HUES6 (cell line): ENCODE measurements around the gene APOOL.

Source experiments
- H3K27ac ChIP-seq: 2 replicates; pipeline ENCODE4 v1.7.0; 2013; ENCODE audit warnings: low read depth, mild to moderate bottlenecking, low read length, inconsistent platforms
- H3K27me3 ChIP-seq: 2 replicates; pipeline ENCODE4 v1.6.1; 2013; ENCODE audit warnings: low read length; ENCODE audit not compliant: control insufficient read depth, insufficient read depth
- H3K36me3 ChIP-seq: 2 replicates; pipeline ENCODE4 v1.6.1; 2013; ENCODE audit warnings: low read length; ENCODE audit not compliant: control insufficient read depth, insufficient read depth
- H3K4me1 ChIP-seq: 2 replicates; pipeline ENCODE4 v1.6.1; 2013; ENCODE audit warnings: low read length; ENCODE audit not compliant: control insufficient read depth, insufficient read depth
- H3K4me3 ChIP-seq: 2 replicates; pipeline ENCODE4 v1.5.1; 2013; ENCODE audit warnings: low read depth, low read length
- H3K9ac ChIP-seq: one replicate; pipeline ENCODE4 v1.6.1; 2013; ENCODE audit warnings: mild to moderate bottlenecking, low read length
- H3K9me3 ChIP-seq: 2 replicates; pipeline ENCODE4 v1.6.1; 2013; ENCODE audit warnings: low read depth, low read length; ENCODE audit not compliant: control insufficient read depth, insufficient read depth

The APOOL gene

DNA sequence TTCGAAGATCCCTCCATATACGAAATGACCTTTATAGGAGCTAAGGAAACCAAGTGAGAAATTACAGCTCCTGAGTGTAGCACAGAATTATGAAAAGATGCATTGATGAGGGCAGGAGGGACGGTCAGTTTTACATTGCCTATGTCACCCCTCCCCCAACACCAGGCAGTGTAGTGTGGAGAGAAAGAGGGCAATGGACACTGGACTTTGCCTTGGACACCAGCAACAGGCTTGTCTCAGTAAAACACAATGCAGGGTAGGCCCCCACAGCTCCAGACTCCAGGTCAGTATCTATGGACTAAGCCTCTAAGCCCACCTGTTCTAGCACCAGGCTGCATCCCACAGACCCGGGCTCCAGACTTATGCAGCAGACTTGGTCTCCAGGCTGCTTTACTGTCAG lies 16.5 kb downstream of the APOOL start:
- H3K4me1 ChIP-seq = no peaks in the 10 kb centered on the region; the same call in 1 of the 2 replicates
- peaks cover 12% of the 10 kb centered on the region; the same call in 1 of the 2 replicates for H3K9me3 ChIP-seq
- no peaks in the 10 kb centered on the region for H3K27me3 ChIP-seq
- H3K9ac ChIP-seq = no peak overlapping the region
- no peak overlapping the region for H3K27ac ChIP-seq
- peaks cover 2% of the 10 kb centered on the region; the same call in 1 of the 2 replicates for H3K36me3 ChIP-seq
- no peak overlapping the region for H3K4me3 ChIP-seq

DNA sequence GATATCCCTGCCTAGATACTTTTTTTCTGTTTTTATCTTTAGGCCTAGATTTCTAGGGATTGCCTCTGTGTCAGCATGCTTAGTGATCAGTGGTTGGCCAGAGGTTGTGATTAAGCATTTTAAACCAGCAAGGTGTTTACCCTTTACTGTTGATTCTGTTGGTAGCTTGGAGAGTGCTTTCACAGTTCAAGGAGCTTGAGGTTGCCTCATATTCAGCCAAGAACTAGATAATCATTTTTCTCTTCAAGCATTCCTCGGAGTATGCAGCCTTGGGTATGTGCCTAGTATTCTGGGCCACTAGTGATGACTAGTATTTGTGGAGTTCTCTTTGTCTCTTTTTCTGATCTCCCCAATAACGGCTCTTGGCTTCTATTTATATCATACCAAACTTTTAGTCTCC lies 20.4 kb downstream of the APOOL start:
- H3K27me3 ChIP-seq = no peaks in the 10 kb centered on the region
- no peak overlapping the region for H3K9ac ChIP-seq
- H3K9me3 ChIP-seq = peaks cover 31% of the 10 kb centered on the region
- no peak overlapping the region for H3K27ac ChIP-seq
- H3K36me3 ChIP-seq = no peaks in the 10 kb centered on the region; the same call in 1 of the 2 replicates
- no peaks in the 10 kb centered on the region for H3K4me1 ChIP-seq
- no peak overlapping the region for H3K4me3 ChIP-seq

GRCh38 chrX:85024562-85024961 lies 20.9 kb downstream of the APOOL start:
- H3K27ac ChIP-seq = no peak overlapping the region
- no peaks in the 10 kb centered on the region for H3K4me1 ChIP-seq
- no peak overlapping the region for H3K9ac ChIP-seq
- no peaks in the 10 kb centered on the region for H3K27me3 ChIP-seq
- H3K4me3 ChIP-seq = no peak overlapping the region
- peaks cover 29% of the 10 kb centered on the region for H3K9me3 ChIP-seq
- no peaks in the 10 kb centered on the region; the same call in 1 of the 2 replicates for H3K36me3 ChIP-seq

DNA sequence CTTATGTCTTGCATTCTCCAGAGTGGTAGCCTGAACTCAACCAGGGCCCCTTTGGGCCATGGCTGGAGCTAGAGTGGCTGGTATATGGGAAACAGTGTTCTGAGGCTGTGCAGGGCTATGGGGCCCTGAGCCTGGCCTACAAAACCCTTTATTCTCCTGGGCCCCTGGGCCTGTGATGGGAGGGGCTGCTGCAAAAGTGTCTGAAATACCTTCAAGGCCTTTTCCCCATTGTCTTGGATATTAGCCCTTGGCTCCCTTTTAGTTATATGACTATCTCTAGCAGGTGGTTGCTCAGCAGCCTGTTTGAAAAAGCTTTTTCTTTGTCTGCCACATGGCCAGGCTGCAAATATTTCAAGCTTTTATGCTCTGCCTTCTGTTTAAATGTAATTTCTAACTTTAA lies 22.5 kb downstream of the APOOL start:
- Histone ChIP-seq H3K4me3 (no peak overlapping the region), H3K9ac (no peak overlapping the region), H3K27me3 (no peaks in the 10 kb centered on the region), H3K4me1 (no peaks in the 10 kb centered on the region), H3K9me3 (peaks cover 29% of the 10 kb centered on the region), H3K36me3 (no peaks in the 10 kb centered on the region; the same call in 1 of the 2 replicates), H3K27ac (no peak overlapping the region)

GRCh38 chrX:85029043-85029442 lies 25.4 kb downstream of the APOOL start:
- Histone ChIP-seq H3K36me3 (no peaks in the 10 kb centered on the region; the same call in 1 of the 2 replicates), H3K9ac (no peak overlapping the region), H3K27ac (no peak overlapping the region), H3K4me1 (no peaks in the 10 kb centered on the region), H3K27me3 (no peaks in the 10 kb centered on the region), H3K9me3 (peaks cover 20% of the 10 kb centered on the region), H3K4me3 (no peak overlapping the region)

GRCh38 chrX:85031505-85031904 lies 27.8 kb downstream of the APOOL start:
- H3K27ac ChIP-seq = no peak overlapping the region
- no peak overlapping the region for H3K4me3 ChIP-seq
- no peaks in the 10 kb centered on the region for H3K27me3 ChIP-seq
- no peak overlapping the region for H3K9ac ChIP-seq
- peaks cover 12% of the 10 kb centered on the region; the same call in 1 of the 2 replicates for H3K9me3 ChIP-seq
- no peaks in the 10 kb centered on the region for H3K4me1 ChIP-seq
- no peaks in the 10 kb centered on the region; the same call in 1 of the 2 replicates for H3K36me3 ChIP-seq

GRCh38 chrX:85037114-85037513 lies 33.4 kb downstream of the APOOL start:
- Histone ChIP-seq H3K9me3 (peaks cover 13% of the 10 kb centered on the region; the same call in 1 of the 2 replicates), H3K27me3 (no peaks in the 10 kb centered on the region), H3K4me1 (no peaks in the 10 kb centered on the region), H3K9ac (no peak overlapping the region), H3K36me3 (no peaks in the 10 kb centered on the region), H3K27ac (no peak overlapping the region), H3K4me3 (no peak overlapping the region)

GRCh38 chrX:85051627-85052026 lies 48.0 kb downstream of the APOOL start:
- H3K27me3 ChIP-seq = no peaks in the 10 kb centered on the region
- no peak overlapping the region for H3K27ac ChIP-seq

GRCh38 chrX:85052205-85052604 lies 48.5 kb downstream of the APOOL start:
- peaks cover 5% of the 10 kb centered on the region; the same call in 1 of the 2 replicates for H3K36me3 ChIP-seq
- no peaks in the 10 kb centered on the region for H3K27me3 ChIP-seq
- H3K27ac ChIP-seq = no peak overlapping the region
- H3K4me3 ChIP-seq = no peak overlapping the region
- H3K9me3 ChIP-seq = no peaks in the 10 kb centered on the region
- no peak overlapping the region for H3K9ac ChIP-seq
- H3K4me1 ChIP-seq = no peaks in the 10 kb centered on the region

More at GRCh38 chrX:85051627-85052026, 48.0 kb downstream of the APOOL start:
- no peaks in the 10 kb centered on the region for H3K9me3 ChIP-seq
- H3K9ac ChIP-seq = no peak overlapping the region
- H3K36me3 ChIP-seq = peaks cover 5% of the 10 kb centered on the region; the same call in 1 of the 2 replicates
- H3K4me3 ChIP-seq = no peak overlapping the region
- H3K4me1 ChIP-seq = no peaks in the 10 kb centered on the region

DNA sequence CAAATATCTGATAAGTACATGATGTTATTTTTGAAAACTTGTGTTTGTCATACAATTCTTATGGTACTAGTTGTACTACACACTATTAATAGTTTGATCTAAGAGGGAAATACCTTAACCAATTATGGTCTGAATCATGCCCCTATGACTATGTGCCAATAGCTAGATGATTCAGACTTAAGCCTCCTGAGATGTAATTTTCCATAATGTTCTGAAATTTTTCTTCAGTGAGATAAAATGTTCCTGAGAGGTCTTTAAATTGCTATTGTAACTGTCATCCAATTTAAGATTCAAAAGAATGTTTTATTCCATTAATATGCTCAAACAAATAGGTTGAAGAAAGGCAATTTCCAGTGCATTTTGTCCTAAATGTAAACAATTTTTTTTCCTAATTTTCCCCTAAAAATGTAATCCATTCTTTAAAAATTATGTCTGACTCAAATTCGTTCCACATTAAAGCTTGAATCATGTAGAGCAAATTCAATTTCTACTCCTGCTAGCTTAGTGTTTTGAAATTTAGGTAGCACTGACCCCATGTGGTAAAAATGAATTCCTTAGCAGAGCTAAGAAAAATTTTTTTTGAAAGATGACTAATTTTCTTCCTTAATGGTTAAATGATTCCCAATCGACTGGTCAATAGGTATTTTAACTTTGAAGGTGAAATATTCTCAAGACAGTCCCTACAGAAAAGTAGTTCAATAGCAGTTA lies 49.1 kb downstream of the APOOL start:
- Histone ChIP-seq H3K9ac (no peak overlapping the region), H3K36me3 (peaks cover 5% of the 10 kb centered on the region; the same call in 1 of the 2 replicates), H3K27me3 (no peaks in the 10 kb centered on the region), H3K27ac (no peak overlapping the region), H3K9me3 (no peaks in the 10 kb centered on the region), H3K4me3 (no peak overlapping the region), H3K4me1 (no peaks in the 10 kb centered on the region)

GRCh38 chrX:85065512-85066198 lies 62.0 kb downstream of the APOOL start:
- H3K9me3 ChIP-seq = no peaks in the 10 kb centered on the region
- no peak overlapping the region for H3K27ac ChIP-seq
- H3K4me3 ChIP-seq = no peak overlapping the region
- H3K36me3 ChIP-seq = peaks cover 4% of the 10 kb centered on the region
- H3K9ac ChIP-seq = no peak overlapping the region
- no peaks in the 10 kb centered on the region for H3K27me3 ChIP-seq
- no peaks in the 10 kb centered on the region for H3K4me1 ChIP-seq
